ENCODE measurements around the gene ATG7.

Gene ATG7

GRCh38 chr3:11553436-11554235 is 281.4 kb downstream of the ATG7 start:
- no peak overlapping the region for H3K27ac ChIP-seq (replicated peaks)
- DNase-seq (ENCODE audit: low read depth in 1 of 2, low spot score in 1 of 2): no peak
- no peak for TF ChIP-seq SPI1 (IDR thresholded peaks at IDR 0.05; ENCODE audit: borderline replicate concordance, low read depth)
- TF ChIP-seq CTCF (IDR thresholded peaks at IDR 0.05; ENCODE audit: insufficient read depth, low read length): no peak
- no peak for TF ChIP-seq POLR2AphosphoS5 (IDR thresholded peaks at IDR 0.05; ENCODE audit: low read depth)
- no peak for TF ChIP-seq GABPA (IDR thresholded peaks at IDR 0.05; ENCODE audit: low read depth)
- no peak for TF ChIP-seq REST (IDR thresholded peaks at IDR 0.05; ENCODE audit: insufficient replicate concordance, low read depth)
- H3K27me3 ChIP-seq (ENCODE audit: insufficient read depth, poor library complexity, severe bottlenecking): no peaks in the 10 kb centered on the region
- H3K4me3 ChIP-seq (replicated peaks; ENCODE audit: insufficient read depth, low read length): no peak overlapping the region

- no peak overlapping the region for H3K4me3 ChIP-seq (replicated peaks; ENCODE audit: insufficient read depth, low read length)
- H3K27me3 ChIP-seq (ENCODE audit: insufficient read depth, poor library complexity, severe bottlenecking): no peaks in the 10 kb centered on the region
- TF ChIP-seq POLR2AphosphoS5 (IDR thresholded peaks at IDR 0.05; ENCODE audit: low read depth) (no peak), REST (IDR thresholded peaks at IDR 0.05; ENCODE audit: insufficient replicate concordance, low read depth) (no peak), SPI1 (IDR thresholded peaks at IDR 0.05; ENCODE audit: borderline replicate concordance, low read depth) (no peak), GABPA (IDR thresholded peaks at IDR 0.05; ENCODE audit: low read depth) (no peak), CTCF (IDR thresholded peaks at IDR 0.05; ENCODE audit: insufficient read depth, low read length) (no peak)
- H3K27ac ChIP-seq (replicated peaks): no peak overlapping the region
- no peak for DNase-seq (ENCODE audit: low read depth in 1 of 2, low spot score in 1 of 2)
Measured at GRCh38 chr3:11554236-11554610, 282.0 kb downstream of the ATG7 start.

GRCh38 chr3:11554666-11555065 is 282.5 kb downstream of the ATG7 start:
- Histone ChIP-seq H3K4me3 (replicated peaks; ENCODE audit: insufficient read depth, low read length) (no peak overlapping the region), H3K27ac (replicated peaks) (no peak overlapping the region), H3K27me3 (ENCODE audit: insufficient read depth, poor library complexity, severe bottlenecking) (no peaks in the 10 kb centered on the region)
- TF ChIP-seq POLR2AphosphoS5 (IDR thresholded peaks at IDR 0.05; ENCODE audit: low read depth) (no peak), SPI1 (IDR thresholded peaks at IDR 0.05; ENCODE audit: borderline replicate concordance, low read depth) (no peak), GABPA (IDR thresholded peaks at IDR 0.05; ENCODE audit: low read depth) (no peak), REST (IDR thresholded peaks at IDR 0.05; ENCODE audit: insufficient replicate concordance, low read depth) (no peak), CTCF (IDR thresholded peaks at IDR 0.05; ENCODE audit: insufficient read depth, low read length) (no peak)
- no peak for DNase-seq (ENCODE audit: low read depth in 1 of 2, low spot score in 1 of 2)

Data from HL-60 (cell line).